Left cardiac atrium (tissue), 4 donors: ENCODE results near the gene TM9SF1. TPM values are rescaled to one million over a fixed set of nuclear protein-coding genes. Genes with fewer than 3 reads are reported as not detected.

Source experiments
- ATAC-seq, 2 donors: fragments of 200-7000 bp; cut with Tn5 transposase; one replicate each; pipeline ENCODE4 v1.9.1; 2020; ENCODE audit warnings: mild to moderate bottlenecking in 2 of 2, moderate library complexity in 2 of 2
- DNase-seq: peaks from one replicate; pipeline ENCODE4 v3.0.0-alpha.2; 2020
- intact Hi-C, 2 donors: fragments of 100-400 bp; cut with DNase I; formaldehyde crosslinking; loops; one replicate each; pipeline versions ENCODE4 v1.14.1 to v1.15.1; 2022 to 2023
- microRNA-seq, 2 donors: library from miRNA; unstranded; fragments of <30 nt; microRNA quantifications; one replicate each; pipeline ENCODE4 v1.2.0, GENCODE V29; 2020
- total RNA-seq, 2 donors: library from RNA; stranded (reverse); fragmentation: NEBNext Ultra II Directional; extraction: Animal tissue kit (Norgen Biotek cat#: 25700); gene quantifications; one replicate each; pipeline ENCODE4 v1.2.1, GENCODE V29; 2021
- donor health status: DM: no; HTN: yes; CAD: no.
- donor health status: DM: no; HTN: yes; CAD: no; lungs with severe emphysema.
- donor health status: DM: yes; HTN: yes; CAD: no.
- donor health status: Dilated cardiomyopathy.

TM9SF1 gene
- total RNA-seq, 2 donors from 2014 or later = 30.7 to 34.0 TPM

GRCh38 chr14:24145690-24146452 lies 49.4 kb downstream of the TM9SF1 start:
- DNase-seq (no peak), ATAC-seq (no peak)
- intact Hi-C loops = loop anchor here in 1 of 2 donors (5.0 kb wide), 1 partner anchor 34 kb away; the partner anchor contains the start of genes DCAF11 and NRL

GRCh38 chr14:24145219-24145618 lies 50.0 kb downstream of the TM9SF1 start:
- ATAC-seq = no peak
- intact Hi-C loops = loop anchor here in 1 of 2 donors (5.0 kb wide), 1 partner anchor 33 kb away; the partner anchor contains the start of genes DCAF11 and NRL
- DNase-seq = no peak

GRCh38 chr14:24144451-24144850 lies 50.8 kb downstream of the TM9SF1 start:
- no peak for DNase-seq
- no peak for ATAC-seq
- intact Hi-C loops = no loop called here

- ATAC-seq = no peak
- intact Hi-C loops = no loop called here
- no peak for DNase-seq
Observed at GRCh38 chr14:24143511-24143910, 51.7 kb downstream of the TM9SF1 start.

GRCh38 chr14:24141097-24141880 lies 54.0 kb downstream of the TM9SF1 start, which contains the start of gene EMC9:
TSS of gene EMC9 (minus strand) at chr14:24141591. CDS start at chr14:24141304, 287 bp downstream.
- DNase-seq = peak; percentile 100
- intact Hi-C loops = no loop called here
- ATAC-seq = peak; percentile 94 to 96

- DNase-seq = no peak
- intact Hi-C loops = no loop called here
- no peak for ATAC-seq
Observed at GRCh38 chr14:24139272-24139934, 55.8 kb downstream of the TM9SF1 start.

Small RNA genes within 50 kb of the gene (microRNA-seq; reads per million reads assigned to microRNA genes)
- 0 reads per million in 2 donors for gene MIR7703

Other genes starting within 250 kb of the TM9SF1 start
- gene DHRS4, start 241.7 kb downstream of the TM9SF1 start, total RNA-seq = 10 to 100 TPM; 20.5 to 25.3 TPM
- 10 to 100 TPM; 11.8 to 18.9 TPM for gene DHRS4L2, start 206.5 kb downstream of the TM9SF1 start, total RNA-seq
- gene CARMIL3, start 143.4 kb downstream of the TM9SF1 start, total RNA-seq = under 1 TPM; 0.08 to 0.62 TPM
- not detected for gene CPNE6, start 123.9 kb downstream of the TM9SF1 start, total RNA-seq
- 10 to 100 TPM; 11.5 to 13.0 TPM for gene PCK2, start 101.1 kb downstream of the TM9SF1 start, total RNA-seq
- 10 to 100 TPM; 59.6 to 60.2 TPM for gene DCAF11, start 80.7 kb downstream of the TM9SF1 start, total RNA-seq
- gene NRL, start 80.5 kb downstream of the TM9SF1 start, total RNA-seq = 1 to 10 TPM; 1.6 to 1.8 TPM
- 100 to 1,000 TPM; 103 to 131 TPM for gene FITM1, start 64.8 kb downstream of the TM9SF1 start, total RNA-seq
- 100 to 1,000 TPM in 1 of 2 donors, 10 to 100 TPM in 1; 91.6 to 103 TPM for gene PSME1, start 59.2 kb downstream of the TM9SF1 start, total RNA-seq
- gene EMC9, start 53.9 kb downstream of the TM9SF1 start, total RNA-seq = 10 to 100 TPM; 14.3 to 22.0 TPM
- gene PSME2, start 48.8 kb downstream of the TM9SF1 start, total RNA-seq = 10 to 100 TPM; 65.5 to 84.2 TPM
- 10 to 100 TPM; 31.6 to 41.7 TPM for gene RNF31, start 47.9 kb downstream of the TM9SF1 start, total RNA-seq
- gene IRF9, start 34.2 kb downstream of the TM9SF1 start, total RNA-seq = 10 to 100 TPM; 44.7 to 84.6 TPM
- 1 to 10 TPM; 8.4 to 8.9 TPM for gene REC8, start 23.4 kb downstream of the TM9SF1 start, total RNA-seq
- 10 to 100 TPM; 11.8 to 30.2 TPM for gene IPO4, start 6.6 kb downstream of the TM9SF1 start, total RNA-seq
- under 1 TPM in 1 of 2 donors, not detected in 1; 0.21 TPM for gene TSSK4, start 10.3 kb upstream of the TM9SF1 start, total RNA-seq
- 10 to 100 TPM; 34.7 to 38.4 TPM for gene CHMP4A, start 18.0 kb upstream of the TM9SF1 start, total RNA-seq
- 10 to 100 TPM; 14.5 to 18.2 TPM for gene MDP1, start 20.6 kb upstream of the TM9SF1 start, total RNA-seq
- gene NEDD8, start 36.9 kb upstream of the TM9SF1 start, total RNA-seq = 100 to 1,000 TPM; 162 to 186 TPM
- gene GMPR2, start 37.5 kb upstream of the TM9SF1 start, total RNA-seq = 10 to 100 TPM; 24.1 to 34.1 TPM
- gene TINF2, start 47.2 kb upstream of the TM9SF1 start, total RNA-seq = 10 to 100 TPM; 45.3 to 49.2 TPM
- gene TGM1, start 67.7 kb upstream of the TM9SF1 start, total RNA-seq = 1 to 10 TPM; 5.5 to 6.4 TPM
- gene RABGGTA, start 76.2 kb upstream of the TM9SF1 start, total RNA-seq = 10 to 100 TPM; 16.1 to 18.6 TPM
- gene DHRS1, start 104.3 kb upstream of the TM9SF1 start, total RNA-seq = 1 to 10 TPM; 7.9 to 8.4 TPM
- gene NOP9, start 104.4 kb upstream of the TM9SF1 start, total RNA-seq = 10 to 100 TPM; 17.5 to 21.7 TPM
- 1 to 10 TPM; 6.4 to 6.9 TPM for gene CIDEB, start 112.5 kb upstream of the TM9SF1 start, total RNA-seq
- gene LTB4R2, start 114.7 kb upstream of the TM9SF1 start, total RNA-seq = 1 to 10 TPM; 1.6 to 2.8 TPM
- 1 to 10 TPM; 2.8 to 3.2 TPM for gene LTB4R, start 116.1 kb upstream of the TM9SF1 start, total RNA-seq
- 10 to 100 TPM; 19.2 to 43.9 TPM for gene ADCY4, start 139.6 kb upstream of the TM9SF1 start, total RNA-seq
- gene RIPK3, start 144.6 kb upstream of the TM9SF1 start, total RNA-seq = 1 to 10 TPM; 6.5 to 6.7 TPM
- 10 to 100 TPM; 23.9 to 30.9 TPM for gene NFATC4, start 172.7 kb upstream of the TM9SF1 start, total RNA-seq
- gene NYNRIN, start 203.6 kb upstream of the TM9SF1 start, total RNA-seq = 10 to 100 TPM in 1 of 2 donors, 1 to 10 TPM in 1; 6.5 to 12.0 TPM
- gene CBLN3, start 234.2 kb upstream of the TM9SF1 start, total RNA-seq = 1 to 10 TPM; 2.2 to 2.5 TPM
- gene KHNYN, start 234.5 kb upstream of the TM9SF1 start, total RNA-seq = 10 to 100 TPM; 24.8 to 27.1 TPM
- gene SDR39U1, start 247.3 kb upstream of the TM9SF1 start, total RNA-seq = 10 to 100 TPM; 72.0 to 78.8 TPM